Measurements from ENCODE around the gene PTPRG. TPM values are rescaled to one million over a fixed set of nuclear protein-coding genes. Genes with fewer than 3 reads are reported as not detected.
A peak's percentile ranks its signal among the peaks of the same experiment; 100 is the strongest.

The PTPRG gene
- total RNA-seq, 1 experiment from 2014 or later, result 0.74 TPM

GRCh38 chr3:62199126-62199525 is 637.8 kb downstream of the PTPRG start:
- in situ Hi-C loops (cut with HindIII; ENCODE audit: low pct_unique_long_range_greater_than_20kb, low sequenced_read_pairs), result no loop called here
- intact Hi-C loops (cut with micrococcal nuclease; ENCODE audit: unreplicated experiment), result no loop called here
- no peak for ATAC-seq
- no peaks in the 10 kb centered on the region for H3K36me3 ChIP-seq (ENCODE audit: control insufficient read depth, insufficient read depth, low read length)
- DNase-seq (ENCODE audit: low read depth, low spot score), result no peak
- TF ChIP-seq CTCF (IDR thresholded peaks at IDR 0.05) (no peak), POLR2AphosphoS5 (IDR thresholded peaks at IDR 0.05; ENCODE audit: low read depth, low read length) (no peak), TCF7L2 (IDR thresholded peaks at IDR 0.05; ENCODE audit: low read depth, low read length) (no peak)
- H3K4me1 ChIP-seq (ENCODE audit: control insufficient read depth, insufficient read depth, low read length), result no peaks in the 10 kb centered on the region
- ChIA-PET CTCF (no interaction called here), POLR2A (no interaction called here)
- no peaks in the 10 kb centered on the region for H3K9me3 ChIP-seq (ENCODE audit: control insufficient read depth, insufficient read depth, low read depth, low read length)
- H3K4me3 ChIP-seq (ENCODE audit: low read depth in 2 of 2, low read length in 2 of 2), result no peak overlapping the region
- BruUV-seq (replicated peaks), result no TSS peak
- H3K27me3 ChIP-seq (ENCODE audit: control insufficient read depth, insufficient read depth, low read length), result no peaks in the 10 kb centered on the region
- no peak overlapping the region for H3K27ac ChIP-seq (ENCODE audit: low read length)

- no peaks in the 10 kb centered on the region for H3K9me3 ChIP-seq (ENCODE audit: control insufficient read depth, insufficient read depth, low read depth, low read length)
- H3K4me1 ChIP-seq (ENCODE audit: control insufficient read depth, insufficient read depth, low read length), result no peaks in the 10 kb centered on the region
- no peak overlapping the region for H3K27ac ChIP-seq (ENCODE audit: low read length)
- H3K27me3 ChIP-seq (ENCODE audit: control insufficient read depth, insufficient read depth, low read length), result no peaks in the 10 kb centered on the region
- TF ChIP-seq SIN3A (IDR thresholded peaks at IDR 0.05; ENCODE audit: borderline replicate concordance, insufficient read depth, low read depth, low read length), result no peak
- TF ChIP-seq CTCF (IDR thresholded peaks at IDR 0.05), result peak; percentile 58; the same call in 1 of the 2 replicates
- ATAC-seq (peak; percentile 56; the same call in 1 of the 2 replicates), DNase-seq (ENCODE audit: low read depth, low spot score) (peak; percentile 8)
- no peaks in the 10 kb centered on the region for H3K36me3 ChIP-seq (ENCODE audit: control insufficient read depth, insufficient read depth, low read length)
- no TSS peak for BruUV-seq (replicated peaks)
- POLR2A ChIA-PET, result no interaction called here
- no peak overlapping the region for H3K4me3 ChIP-seq (ENCODE audit: low read depth in 2 of 2, low read length in 2 of 2)
- CTCF ChIA-PET, result no interaction called here
- intact Hi-C loops (cut with micrococcal nuclease; ENCODE audit: unreplicated experiment) (loop anchor here (1.0 to 10.0 kb wide), 2 partner anchors 133 to 357 kb away; no protein-coding TSS in a partner anchor), in situ Hi-C loops (cut with HindIII; ENCODE audit: low pct_unique_long_range_greater_than_20kb, low sequenced_read_pairs) (no loop called here)
Observed at GRCh38 chr3:62201438-62202035, 640.2 kb downstream of the PTPRG start.

- DNase-seq (ENCODE audit: low read depth, low spot score) (no peak), ATAC-seq (no peak)
- intact Hi-C loops (cut with micrococcal nuclease; ENCODE audit: unreplicated experiment), result loop anchor here (10.0 kb wide), 1 partner anchor 132 kb away; no protein-coding TSS in a partner anchor
- no peaks in the 10 kb centered on the region for H3K9me3 ChIP-seq (ENCODE audit: control insufficient read depth, insufficient read depth, low read depth, low read length)
- no peaks in the 10 kb centered on the region for H3K27me3 ChIP-seq (ENCODE audit: control insufficient read depth, insufficient read depth, low read length)
- H3K36me3 ChIP-seq (ENCODE audit: control insufficient read depth, insufficient read depth, low read length), result no peaks in the 10 kb centered on the region
- no peak overlapping the region for H3K4me3 ChIP-seq (ENCODE audit: low read depth in 2 of 2, low read length in 2 of 2)
- in situ Hi-C loops (cut with HindIII; ENCODE audit: low pct_unique_long_range_greater_than_20kb, low sequenced_read_pairs), result no loop called here
- no TSS peak for BruUV-seq (replicated peaks)
- TF ChIP-seq CTCF (IDR thresholded peaks at IDR 0.05) (no peak), TCF7L2 (IDR thresholded peaks at IDR 0.05; ENCODE audit: low read depth, low read length) (no peak), POLR2AphosphoS5 (IDR thresholded peaks at IDR 0.05; ENCODE audit: low read depth, low read length) (no peak), REST (IDR thresholded peaks at IDR 0.05; ENCODE audit: insufficient read depth in 1 of 2, low read depth in 2 of 2, low read length in 1 of 2) (no peak), SIN3A (IDR thresholded peaks at IDR 0.05; ENCODE audit: borderline replicate concordance, insufficient read depth, low read depth, low read length) (no peak)
- POLR2A ChIA-PET, result no interaction called here
- H3K4me1 ChIP-seq (ENCODE audit: control insufficient read depth, insufficient read depth, low read length), result no peaks in the 10 kb centered on the region
- CTCF ChIA-PET, result no interaction called here
- no peak overlapping the region for H3K27ac ChIP-seq (ENCODE audit: low read length)
Observed at GRCh38 chr3:62203152-62203551, 641.8 kb downstream of the PTPRG start.

All from Panc1 (cell line).